Measurements from ENCODE around the gene RNASE9.
"Not testable (repeated sequence)": the region's sequence is repeated elsewhere in the genome, so short reads cannot be mapped to it uniquely, and the experiment has no call there.

RNASE9 gene

GRCh38 chr14:20578784-20579502 lies 18.1 kb upstream of the RNASE9 start:
- no peak for DNase-seq
- intact Hi-C loops (cut with DNase I): no loop called here

DNA sequence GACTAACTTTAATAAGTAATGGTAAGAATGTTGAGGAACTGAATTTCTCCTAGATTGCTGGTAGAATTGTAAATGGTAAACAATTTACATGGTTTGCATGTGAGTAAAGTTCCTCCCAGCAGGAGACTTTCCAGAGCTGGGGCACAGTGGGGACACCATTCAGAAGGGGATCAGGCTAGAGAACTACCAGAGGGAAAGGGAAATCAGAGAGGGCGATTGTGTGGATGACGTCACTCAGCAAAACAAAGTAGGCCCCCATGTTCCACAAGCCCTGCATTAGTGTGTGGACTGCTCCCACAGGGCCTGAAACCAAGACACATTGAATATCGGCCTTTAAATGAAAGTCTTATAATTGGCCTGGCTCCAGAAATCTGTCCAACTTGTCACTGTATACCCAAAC lies 17.5 kb upstream of the RNASE9 start:
- intact Hi-C loops (cut with DNase I): no loop called here
- DNase-seq: no peak

DNA sequence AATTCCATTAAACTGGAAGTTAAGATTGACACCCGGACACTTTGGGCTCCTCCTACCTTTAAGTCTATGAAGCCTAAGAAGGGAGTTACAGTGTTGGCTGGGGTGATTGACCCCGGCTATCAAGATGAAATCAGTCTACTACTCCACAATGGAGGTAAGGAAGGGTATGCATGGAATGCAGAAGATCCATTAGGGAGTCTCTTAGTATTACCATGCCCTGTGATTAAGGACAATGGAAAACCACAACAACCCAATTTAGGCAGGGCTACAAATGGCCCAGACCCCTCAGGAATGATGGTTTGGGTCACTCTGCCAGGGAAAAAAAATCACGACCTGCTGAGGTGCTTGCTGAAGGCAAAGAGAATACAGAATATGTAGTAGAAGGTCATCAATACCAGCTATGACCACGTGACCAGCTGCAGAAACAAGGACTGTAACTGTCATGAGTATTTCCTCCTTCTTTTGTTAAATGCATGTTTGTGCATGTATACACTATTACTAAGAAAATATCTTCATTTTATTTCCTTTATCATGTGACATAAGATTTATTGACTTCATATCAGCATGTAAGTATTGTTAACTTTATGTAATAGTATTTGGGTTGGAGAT lies 11.6 kb upstream of the RNASE9 start:
- intact Hi-C loops (cut with DNase I); DNase-seq: not testable (repeated sequence)

DNA sequence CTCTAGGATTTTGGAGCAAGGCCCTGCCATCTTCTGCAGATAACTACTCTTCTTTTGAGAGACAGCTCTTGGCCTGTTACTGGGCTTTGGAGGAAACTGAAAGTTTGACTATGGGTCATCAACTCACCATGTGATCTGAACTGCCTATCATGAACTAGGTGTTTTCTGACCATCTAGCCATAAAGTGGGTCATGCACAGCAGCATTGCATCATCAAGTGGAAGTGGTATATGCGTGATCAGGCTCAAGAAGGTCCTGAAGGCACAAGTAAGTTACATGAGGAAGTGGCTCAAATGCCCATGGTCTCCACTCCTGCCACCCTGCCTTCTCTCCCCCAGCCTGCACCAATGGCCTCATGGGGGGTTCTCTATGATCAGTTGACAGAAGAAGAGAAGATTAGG lies 9.9 kb upstream of the RNASE9 start:
- intact Hi-C loops (cut with DNase I); DNase-seq: not testable (repeated sequence)

DNA sequence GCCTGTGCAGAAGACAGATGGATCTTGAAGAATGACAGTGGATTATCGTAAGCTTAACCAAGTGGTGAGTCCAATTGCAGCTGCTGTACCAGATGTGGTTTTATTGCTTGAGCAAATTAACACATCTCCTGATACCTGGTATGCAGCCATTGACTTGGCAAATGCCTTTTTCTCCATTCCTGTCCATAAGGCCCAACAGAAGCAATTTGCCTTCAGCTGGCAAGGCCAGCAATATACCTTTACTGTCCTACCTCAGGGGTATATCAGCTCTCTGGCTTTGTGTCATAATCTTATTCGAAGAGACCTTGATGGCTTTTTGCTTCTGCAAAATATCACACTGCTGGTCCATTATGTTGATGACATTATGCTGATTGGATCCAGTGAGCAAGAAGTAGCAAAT lies 9.0 kb upstream of the RNASE9 start:
- intact Hi-C loops (cut with DNase I); DNase-seq: not testable (repeated sequence)

GRCh38 chr14:20569066-20569465 lies 8.2 kb upstream of the RNASE9 start:
- DNase-seq: no peak
- intact Hi-C loops (cut with DNase I): no loop called here

DNA sequence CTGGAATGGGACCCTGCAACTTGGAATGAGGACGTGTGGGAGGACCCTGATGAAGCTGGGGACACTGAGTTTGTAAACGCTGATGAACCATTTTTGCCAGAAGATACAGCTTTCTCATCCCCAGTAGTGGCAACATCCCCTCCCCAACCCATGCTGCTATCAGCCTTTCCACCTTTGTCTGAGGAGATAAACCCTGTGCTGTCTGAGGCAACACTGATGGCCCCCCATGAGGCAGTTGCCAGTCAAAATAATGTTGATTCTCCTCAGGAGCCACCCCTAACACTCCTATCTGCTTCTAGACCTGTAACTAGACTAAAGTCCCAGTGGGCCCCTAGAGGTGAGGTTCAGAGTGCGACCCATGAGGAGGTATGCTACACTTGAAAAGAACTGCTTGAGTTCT lies 7.5 kb upstream of the RNASE9 start:
- no peak for DNase-seq
- intact Hi-C loops (cut with DNase I): no loop called here

DNA sequence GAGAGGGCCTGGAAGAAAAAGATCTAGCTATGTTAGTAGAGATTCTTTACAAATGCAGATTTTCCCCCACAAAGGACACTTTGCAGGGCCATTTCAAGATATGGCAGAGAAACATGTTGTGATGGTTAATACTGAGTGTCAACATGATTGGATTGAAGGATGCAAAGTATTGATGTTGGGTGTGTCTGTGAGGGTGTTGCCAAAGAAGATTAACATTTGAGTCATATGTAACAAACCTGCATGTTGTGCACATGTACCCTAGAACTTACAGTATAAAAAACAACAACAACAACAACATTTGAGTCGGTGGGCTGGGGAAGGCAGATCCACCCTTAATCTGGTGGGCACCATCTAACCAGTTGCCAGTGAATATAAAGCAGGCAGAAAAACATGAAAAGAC lies 6.4 kb upstream of the RNASE9 start:
- DNase-seq: not testable (repeated sequence)

DNA sequence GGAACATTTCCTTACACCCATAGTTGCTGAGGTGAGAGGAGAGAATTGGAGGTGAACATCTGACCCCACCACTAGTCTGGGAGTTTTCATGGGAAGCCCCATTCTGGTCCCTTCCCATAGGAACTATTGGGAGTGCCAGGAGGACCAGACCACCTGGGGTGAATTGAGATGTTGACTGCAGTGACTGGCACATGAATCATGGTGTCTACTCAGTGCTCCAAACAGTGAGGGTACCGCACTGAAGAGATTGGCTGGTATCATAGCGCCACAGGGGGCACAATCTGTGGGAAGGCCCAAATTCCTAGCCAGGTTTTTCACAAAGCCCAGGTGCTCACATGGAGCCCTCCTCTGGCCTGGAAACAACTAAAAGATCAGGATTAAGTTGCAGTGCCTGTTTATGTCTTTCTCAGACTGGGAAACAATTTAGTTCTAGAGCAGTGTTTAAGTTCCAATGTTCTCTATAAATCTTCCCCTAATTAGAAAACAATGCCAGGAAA lies 3.7 kb upstream of the RNASE9 start:
- intact Hi-C loops (cut with DNase I): no loop called here
- DNase-seq: no peak

More for the DNA sequence above, 6.4 kb upstream of the RNASE9 start:
- intact Hi-C loops (cut with DNase I): not testable (repeated sequence)

- intact Hi-C loops (cut with DNase I): no loop called here
- DNase-seq: no peak
Measured at GRCh38 chr14:20563971-20564370, 3.1 kb upstream of the RNASE9 start.

DNA sequence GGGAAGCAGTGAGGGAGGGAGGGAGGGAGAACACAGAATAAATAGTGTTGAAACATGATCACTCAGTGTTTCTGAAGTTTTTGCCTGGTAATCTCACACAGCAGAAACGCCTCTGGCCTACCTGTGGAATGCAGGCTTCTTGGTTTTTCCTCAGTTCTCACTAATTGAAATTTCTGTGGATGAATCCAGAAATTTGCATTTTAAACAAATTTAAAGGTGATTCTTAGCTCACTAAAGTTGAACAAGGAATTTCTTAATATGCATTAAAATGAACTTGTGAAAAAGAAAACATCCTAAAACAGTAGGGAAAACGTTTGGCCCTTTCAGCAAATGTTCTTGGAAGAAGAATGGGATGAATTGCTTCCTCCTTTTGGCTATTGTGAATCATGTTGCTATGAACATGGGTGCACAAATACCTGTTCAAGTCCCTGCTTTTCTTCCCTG lies 1.4 kb downstream of the RNASE9 start:
- intact Hi-C loops (cut with DNase I): no loop called here
- DNase-seq: no peak

- intact Hi-C loops (cut with DNase I): no loop called here
- DNase-seq: no peak
Measured at GRCh38 chr14:20557212-20557542, 3.7 kb downstream of the RNASE9 start.

GRCh38 chr14:20556500-20557211 lies 4.2 kb downstream of the RNASE9 start:
- intact Hi-C loops (cut with DNase I): no loop called here
- no peak for DNase-seq

- DNase-seq: no peak
- intact Hi-C loops (cut with DNase I): no loop called here
Measured at GRCh38 chr14:20555845-20556244, 5.0 kb downstream of the RNASE9 start.

- intact Hi-C loops (cut with DNase I): no loop called here
- no peak for DNase-seq
Measured at GRCh38 chr14:20553024-20553423, 7.8 kb downstream of the RNASE9 start.

- intact Hi-C loops (cut with DNase I): no loop called here
- DNase-seq: no peak
Measured at GRCh38 chr14:20551606-20552005, 9.2 kb downstream of the RNASE9 start.

GRCh38 chr14:20550926-20551325 lies 9.9 kb downstream of the RNASE9 start:
- DNase-seq: no peak
- intact Hi-C loops (cut with DNase I): no loop called here

- intact Hi-C loops (cut with DNase I): no loop called here
Measured at GRCh38 chr14:20548414-20549158, 12.3 kb downstream of the RNASE9 start.

DNA sequence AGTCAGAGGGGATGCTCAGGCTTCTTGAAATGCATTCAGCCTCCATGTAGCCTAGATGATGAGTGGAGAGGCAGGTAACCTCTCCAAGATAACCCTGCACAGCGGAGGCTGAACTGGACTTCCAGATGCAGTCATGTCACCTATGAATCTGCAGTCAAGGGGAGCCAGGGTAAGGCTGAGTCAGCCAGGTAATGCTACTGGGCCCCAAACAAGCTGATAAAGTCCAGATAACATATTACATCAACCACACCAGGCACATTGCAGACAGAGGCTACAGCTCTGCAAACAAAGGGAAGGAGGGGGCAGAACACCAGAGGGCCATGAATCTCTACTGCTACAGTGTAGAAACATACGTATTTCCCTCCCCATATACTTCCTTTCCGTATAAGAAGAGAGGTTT lies 14.0 kb downstream of the RNASE9 start:
- DNase-seq: no peak
- intact Hi-C loops (cut with DNase I): no loop called here

More at GRCh38 chr14:20548414-20549158, 12.3 kb downstream of the RNASE9 start:
- DNase-seq: no peak

- intact Hi-C loops (cut with DNase I): no loop called here
- DNase-seq: no peak
Measured at GRCh38 chr14:20539906-20540305, 20.9 kb downstream of the RNASE9 start.

All from posterior cingulate gyrus (tissue), 11 donors.